NCI-H446 (cell line): ENCODE measurements around the gene SCD.
"Not testable (repeated sequence)": the region's sequence is repeated elsewhere in the genome, so short reads cannot be mapped to it uniquely, and the experiment has no call there.

Source experiments
- DNase-seq, 2 experiments: peaks; one replicate each; lab custom pipeline; 2025; lab: John Stamatoyannopoulos, UW

The SCD gene

DNA sequence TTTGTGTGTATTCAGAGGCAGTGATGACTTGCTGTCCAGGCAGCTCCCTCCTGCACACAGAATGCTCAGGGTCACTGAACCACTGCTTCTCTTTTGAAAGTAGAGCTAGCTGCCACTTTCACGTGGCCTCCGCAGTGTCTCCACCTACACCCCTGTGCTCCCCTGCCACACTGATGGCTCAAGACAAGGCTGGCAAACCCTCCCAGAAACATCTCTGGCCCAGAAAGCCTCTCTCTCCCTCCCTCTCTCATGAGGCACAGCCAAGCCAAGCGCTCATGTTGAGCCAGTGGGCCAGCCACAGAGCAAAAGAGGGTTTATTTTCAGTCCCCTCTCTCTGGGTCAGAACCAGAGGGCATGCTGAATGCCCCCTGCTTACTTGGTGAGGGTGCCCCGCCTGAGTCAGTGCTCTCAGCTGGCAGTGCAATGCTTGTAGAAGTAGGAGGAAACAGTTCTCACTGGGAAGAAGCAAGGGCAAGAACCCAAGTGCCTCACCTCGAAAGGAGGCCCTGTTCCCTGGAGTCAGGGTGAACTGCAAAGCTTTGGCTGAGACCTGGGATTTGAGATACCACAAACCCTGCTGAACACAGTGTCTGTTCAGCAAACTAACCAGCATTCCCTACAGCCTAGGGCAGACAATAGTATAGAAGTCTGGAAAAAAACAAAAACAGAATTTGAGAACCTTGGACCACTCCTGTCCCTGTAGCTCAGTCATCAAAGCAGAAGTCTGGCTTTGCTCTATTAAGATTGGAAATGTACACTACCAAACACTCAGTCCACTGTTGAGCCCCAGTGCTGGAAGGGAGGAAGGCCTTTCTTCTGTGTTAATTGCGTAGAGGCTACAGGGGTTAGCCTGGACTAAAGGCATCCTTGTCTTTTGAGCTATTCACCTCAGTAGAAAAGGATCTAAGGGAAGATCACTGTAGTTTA, 15.8 kb downstream of the SCD start:
- DNase-seq: no peak

DNA sequence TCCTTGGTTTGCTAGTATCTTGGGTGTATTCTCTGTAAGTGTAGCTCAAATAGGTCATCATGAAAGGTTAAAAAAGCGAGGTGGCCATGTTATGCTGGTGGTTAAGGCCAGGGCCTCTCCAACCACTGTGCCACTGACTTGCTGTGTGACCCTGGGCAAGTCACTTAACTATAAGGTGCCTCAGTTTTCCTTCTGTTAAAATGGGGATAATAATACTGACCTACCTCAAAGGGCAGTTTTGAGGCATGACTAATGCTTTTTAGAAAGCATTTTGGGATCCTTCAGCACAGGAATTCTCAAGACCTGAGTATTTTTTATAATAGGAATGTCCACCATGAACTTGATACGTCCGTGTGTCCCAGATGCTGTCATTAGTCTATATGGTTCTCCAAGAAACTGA, 17.1 kb downstream of the SCD start:
- DNase-seq: no peak

DNA sequence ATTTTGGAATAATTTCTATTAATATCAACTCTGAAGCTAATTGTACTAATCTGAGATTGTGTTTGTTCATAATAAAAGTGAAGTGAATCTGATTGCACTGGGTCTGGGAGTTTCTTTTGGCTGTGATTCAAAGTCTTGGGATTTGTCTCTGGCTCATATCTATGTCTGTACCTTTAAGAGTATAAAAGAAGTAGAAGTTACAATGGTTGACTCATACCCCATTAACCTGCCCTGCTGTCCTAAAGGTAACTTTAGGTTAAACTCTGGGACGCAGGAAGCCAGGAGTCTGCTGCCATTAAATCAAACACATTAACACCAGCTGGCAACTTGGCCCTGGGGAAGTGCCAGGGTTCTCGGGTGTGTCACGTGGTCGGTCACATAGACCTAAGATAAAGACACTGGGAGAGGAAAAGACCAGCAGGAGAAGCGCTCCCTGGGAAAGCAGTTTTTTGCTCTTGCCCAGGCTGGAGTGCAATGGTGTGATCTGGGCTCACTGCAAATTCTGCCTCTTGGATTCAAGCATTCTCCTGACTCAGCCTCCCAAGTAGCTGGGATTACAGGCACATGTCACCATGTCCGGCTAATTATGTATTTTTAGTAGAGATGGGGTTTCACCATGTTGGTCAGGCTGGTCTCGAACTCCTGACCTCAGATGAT, 17.8 kb downstream of the SCD start:
- DNase-seq: peak; percentile 15 to 55

DNA sequence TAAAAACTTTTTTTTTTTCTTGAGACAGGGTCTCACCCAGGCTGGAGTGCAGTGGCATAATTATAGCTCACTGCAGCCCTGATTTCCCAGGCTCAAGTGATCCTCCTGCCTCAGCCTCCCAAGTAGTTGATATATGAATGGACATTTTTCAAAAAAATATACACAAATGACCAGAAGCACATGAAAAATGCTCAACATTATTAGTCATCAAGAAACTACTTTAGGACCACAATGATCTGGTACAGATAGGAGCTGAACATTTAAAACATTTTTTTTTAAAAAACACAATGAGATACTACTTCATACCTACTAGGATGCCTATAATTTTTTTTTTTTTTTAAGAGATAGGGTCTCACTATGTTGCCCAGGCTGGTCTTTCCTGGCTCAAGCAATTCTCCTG, 21.7 kb downstream of the SCD start:
- no peak for DNase-seq

DNA sequence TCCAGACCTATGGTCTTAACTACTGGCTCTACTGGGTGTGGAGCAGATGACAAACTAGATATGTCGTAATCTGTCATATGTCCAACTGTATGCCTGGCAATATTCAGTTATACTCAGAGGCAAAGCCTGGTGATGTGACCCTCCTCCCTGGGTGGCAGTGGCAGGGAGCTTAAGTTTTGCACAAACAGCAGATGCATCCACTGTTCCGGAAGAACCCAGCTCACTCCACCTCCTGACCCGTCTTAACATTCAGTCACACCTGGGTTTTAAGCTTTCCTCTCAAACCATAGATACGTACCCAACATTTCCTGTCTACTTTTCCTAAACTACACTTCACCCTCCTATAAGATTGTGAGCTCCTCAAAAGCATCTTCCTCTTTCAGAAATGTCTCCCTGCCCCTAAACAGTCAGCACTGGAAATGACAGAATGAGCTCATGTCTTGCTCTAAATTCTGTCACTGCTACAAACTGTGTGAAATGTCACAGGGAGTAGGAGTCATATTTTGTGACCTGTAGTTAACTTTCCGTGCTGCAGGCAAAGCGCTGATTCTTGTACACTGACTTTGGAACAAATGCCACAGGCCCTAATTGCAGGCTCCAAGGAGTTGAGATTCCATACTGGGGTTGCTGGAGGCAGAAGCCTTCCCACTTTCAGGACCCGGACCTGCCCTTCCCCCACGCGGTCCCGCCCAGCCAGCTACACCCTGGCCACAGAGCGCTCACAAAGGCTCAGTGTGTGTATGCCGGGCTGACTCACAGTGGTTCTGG, 23.9 kb downstream of the SCD start:
- peak in 1 of 2 experiments; percentile 36 for DNase-seq

DNA sequence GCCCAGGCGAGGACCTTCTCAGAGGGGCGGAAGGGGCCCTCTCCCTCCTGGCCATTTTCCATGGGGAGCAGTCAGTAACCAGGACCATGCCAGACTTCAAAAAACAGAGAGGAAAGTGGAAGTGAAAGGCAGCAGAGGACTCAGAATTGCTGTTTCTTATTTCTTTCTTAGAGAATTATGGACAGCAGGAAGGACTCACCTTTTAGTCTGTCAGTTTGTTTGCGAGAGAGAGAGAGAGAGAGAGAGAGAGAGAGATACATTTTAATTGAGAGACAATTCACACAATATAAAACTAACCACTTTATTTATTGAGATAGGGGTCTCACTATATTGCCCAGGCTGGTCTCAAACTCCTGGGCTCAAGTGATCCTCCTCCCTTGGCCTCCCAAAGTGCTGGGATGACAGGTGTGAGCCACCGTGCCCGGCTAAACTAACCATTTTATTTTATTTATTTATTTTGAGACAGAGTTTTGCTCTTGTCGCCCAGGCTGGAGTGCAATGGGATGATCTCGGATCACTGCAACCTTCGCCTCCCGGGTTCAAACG, 24.5 kb downstream of the SCD start:
- no peak for DNase-seq

DNA sequence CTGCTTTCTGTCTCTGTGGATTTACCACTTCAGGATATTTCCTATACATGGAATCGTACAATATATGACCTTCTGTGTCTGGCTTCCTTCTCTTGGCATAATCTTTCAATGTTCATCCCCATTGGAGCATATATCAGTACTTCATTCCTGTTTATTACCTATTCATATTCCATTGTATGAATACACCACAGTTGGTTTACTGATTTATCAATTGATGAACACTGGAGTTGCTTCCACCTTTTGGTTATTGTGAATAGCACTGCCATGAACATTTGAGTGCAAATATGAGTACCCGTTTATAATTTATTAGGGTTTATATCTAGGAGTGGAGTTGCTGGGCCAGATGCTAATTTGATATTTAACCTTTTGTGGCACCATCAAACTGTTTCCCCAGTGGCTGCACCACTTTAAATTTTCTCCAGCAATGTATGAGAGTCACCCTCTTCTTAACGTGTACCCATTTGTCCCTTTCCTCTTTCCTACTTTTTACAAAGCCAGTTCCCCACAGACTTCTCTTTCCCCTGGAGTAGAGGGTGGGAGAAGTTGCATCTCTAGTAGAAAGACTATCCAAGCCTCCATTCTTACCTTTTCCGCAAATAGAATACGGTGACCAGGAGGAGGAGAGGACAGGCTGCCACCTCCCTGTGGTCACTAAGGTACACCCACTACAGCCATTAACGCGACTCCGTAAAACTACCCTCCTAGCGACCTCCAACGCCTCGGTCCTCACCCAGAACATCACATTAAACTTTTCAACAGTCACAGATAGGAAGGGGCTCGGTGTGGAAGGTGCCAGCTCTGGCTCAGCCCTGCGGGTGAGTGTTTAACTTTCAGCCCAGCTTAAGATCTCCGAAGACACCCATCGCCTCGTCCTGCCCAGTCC, 25.6 kb downstream of the SCD start:
- no peak for DNase-seq

DNA sequence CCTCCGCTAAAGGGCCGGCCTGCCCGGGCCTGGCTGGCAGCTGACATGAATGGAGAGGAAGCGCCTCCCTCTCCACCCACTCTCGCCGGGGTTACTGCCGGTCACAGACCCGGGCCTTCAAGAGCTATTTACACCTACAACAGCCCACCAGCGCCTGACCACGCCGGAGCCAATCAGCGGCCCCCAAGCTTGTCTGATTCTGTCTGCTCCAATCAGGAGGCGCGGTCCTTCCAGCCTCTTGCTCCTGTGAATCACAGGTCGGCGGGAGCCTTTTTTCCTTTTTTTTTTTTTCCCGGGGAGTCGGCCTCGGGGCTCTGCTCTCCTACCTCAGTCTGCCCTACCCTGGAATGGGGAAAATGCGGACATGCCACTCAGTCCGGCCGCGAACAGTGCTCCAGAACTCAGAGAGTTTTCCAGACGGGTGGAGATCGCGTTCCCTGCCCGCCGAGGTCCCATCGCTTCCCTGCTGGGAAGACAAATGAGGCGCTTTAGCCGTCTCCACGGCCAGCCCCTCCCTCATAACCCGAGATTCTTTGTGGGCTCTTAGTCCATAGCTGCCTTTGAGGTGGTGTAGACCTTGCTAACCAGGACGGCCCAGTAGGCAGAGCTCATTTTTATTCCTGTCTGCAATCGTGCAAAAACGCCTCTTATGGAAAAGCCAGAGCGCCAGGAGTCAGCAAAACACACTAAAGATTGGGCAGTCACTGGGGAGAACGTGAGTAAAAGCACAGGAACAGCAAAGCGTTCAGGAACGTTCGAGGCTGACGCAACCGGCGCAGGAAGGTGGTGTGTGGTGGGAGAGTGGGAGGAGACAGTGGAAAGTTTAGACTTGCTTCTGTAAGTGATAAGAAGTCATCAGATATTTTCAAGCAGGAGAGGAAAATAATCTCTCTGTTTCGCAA, 26.5 kb downstream of the SCD start:
- DNase-seq: peak; percentile 69 to 88

DNA sequence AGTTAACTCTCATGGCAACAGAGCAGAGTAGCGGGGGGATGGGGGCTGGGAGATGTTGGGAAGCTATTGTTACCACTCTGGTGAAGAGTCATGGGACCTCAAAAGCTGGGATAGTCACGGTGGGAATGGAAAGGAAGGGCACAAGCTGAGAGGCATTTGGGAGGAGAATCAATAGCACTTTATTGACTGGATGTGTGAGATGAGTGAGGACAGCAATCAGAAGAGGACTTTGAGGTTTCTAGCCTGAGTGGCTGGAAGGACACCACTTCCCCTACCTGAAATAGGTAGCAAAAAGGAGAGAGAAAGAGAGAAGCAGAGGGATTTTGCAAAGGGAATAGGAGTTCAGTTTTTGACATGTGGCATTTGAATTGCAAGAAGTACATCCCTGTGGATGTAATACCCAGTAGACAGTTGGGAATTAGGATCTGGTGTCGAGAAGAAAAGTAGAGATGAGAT, 27.2 kb downstream of the SCD start:
- no peak for DNase-seq

DNA sequence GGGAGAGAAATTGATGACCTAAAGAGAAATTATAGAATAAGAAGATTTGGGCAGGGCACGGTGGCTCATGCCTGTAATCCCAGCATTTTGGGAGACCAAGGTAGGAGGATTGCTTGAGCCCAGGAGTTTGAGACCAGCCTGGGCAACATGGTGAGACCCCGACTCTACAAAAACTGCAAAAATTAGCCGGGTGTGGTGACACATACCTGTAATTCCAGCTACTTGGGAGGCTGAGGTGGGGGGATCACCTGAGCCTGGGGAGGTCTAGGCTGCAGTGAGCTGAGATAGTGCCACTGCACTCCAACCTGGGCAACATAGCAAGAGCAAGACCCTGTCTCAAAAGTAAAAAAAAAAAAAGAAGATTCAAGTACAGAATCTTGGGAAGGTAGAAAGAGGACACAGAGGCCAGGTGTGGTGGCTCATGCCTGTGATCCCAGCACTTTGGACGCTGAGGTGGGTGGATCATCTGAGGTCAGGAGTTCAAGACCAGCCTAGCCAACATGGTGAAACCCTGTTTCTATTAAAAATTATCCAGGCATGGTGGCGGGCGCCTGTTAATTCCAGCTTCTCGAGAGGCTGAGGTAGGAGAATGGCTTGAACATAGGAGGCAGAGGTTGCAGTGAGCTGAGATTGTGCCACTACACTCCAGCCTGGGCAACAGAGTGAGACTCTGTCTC, 27.8 kb downstream of the SCD start:
- DNase-seq: not testable (repeated sequence)

DNA sequence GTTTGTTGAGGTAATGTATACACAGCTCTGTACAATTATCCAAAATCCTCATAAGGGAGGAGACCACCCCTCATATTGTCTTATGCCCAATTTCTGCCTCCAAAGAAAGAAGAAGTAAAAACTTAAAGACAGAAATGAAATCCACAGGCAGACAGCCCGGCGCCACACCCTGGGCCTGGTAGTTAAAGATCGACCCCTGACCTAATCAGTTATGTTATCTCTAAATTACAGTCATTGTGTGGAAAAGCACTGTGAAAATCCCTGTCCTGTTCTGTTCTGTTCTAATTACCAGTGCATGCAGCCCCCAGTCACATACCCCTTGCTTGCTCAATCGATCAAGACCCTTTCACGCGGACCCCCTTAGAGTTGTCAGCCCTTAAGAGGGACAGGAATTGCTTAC, 29.6 kb downstream of the SCD start:
- DNase-seq: not testable (repeated sequence)

DNA sequence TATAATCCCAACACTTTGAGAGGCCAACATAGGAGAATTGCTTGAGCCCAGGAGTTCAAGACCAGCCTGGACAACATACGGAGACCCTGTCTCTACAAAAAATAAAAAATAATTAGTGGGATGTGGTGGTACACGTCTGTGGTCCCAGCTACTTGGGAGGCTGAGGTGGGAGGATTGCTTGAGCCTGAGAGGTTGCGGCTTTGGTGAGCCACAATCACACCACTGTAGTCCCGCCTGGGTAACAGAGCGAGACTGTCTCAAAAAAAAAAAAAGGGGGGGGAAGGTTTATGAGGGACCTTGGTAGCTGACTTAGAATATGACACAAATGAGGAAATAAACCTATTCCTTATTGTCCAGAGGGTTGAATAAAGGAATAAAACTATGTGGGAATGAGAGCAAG, 30.8 kb downstream of the SCD start:
- DNase-seq: no peak

DNA sequence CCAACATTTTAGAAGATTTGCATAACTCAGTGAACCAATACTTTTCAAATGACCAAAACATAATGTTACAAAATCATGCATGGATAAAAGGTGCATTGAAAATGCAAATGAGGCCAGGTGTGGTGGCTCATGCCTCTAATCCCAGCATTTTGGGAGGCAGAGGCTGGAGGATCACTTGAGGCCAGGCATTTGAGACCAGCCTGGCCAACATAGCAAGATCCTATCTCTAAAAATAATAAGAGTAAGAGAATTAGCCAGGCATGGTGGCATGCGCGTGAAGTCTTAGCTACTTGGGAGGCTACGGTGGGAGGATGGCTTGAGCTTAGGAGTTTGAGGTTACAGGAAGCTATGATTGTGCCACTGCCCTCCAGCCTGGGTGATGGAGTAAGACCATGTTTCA, 33.4 kb downstream of the SCD start:
- no peak for DNase-seq

DNA sequence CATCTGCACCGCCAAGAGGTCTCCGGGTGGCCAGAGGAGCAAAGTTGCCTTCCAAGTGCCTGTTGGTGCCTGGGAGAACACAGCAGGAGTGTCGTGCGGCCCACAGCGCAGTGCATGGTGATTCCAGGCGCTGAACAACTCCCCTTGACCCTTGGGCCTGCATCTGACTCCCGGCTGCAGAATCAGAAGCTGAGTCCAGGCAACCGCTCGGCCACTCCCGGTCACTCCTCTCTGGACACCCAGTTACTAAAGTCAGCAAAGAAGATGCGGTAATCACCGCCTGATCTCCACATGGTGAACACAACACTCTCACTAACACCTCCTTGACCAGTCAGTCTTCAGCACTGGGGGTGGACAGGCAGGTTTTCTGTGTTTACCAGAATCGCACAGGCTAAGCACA, 35.5 kb downstream of the SCD start:
- DNase-seq: no peak

DNA sequence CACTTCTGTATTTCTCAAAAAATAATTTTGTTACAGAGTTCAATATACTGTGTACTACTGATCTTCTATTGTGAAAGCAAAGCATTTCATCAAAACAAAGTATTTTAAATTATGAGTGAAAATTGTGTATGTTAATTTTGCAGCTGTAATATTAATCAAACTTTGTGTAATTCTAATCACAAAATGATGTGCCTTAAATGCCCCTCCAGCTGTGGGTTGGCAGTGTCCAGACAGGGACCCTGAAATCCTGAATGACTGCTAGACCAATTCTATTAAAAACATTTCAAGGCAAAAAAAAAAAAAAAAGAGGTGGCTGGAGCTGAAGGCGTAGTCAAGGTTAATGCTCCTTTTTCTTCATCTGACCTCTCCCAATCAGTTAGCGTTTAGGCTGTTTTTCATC, 36.2 kb downstream of the SCD start:
- no peak for DNase-seq

DNA sequence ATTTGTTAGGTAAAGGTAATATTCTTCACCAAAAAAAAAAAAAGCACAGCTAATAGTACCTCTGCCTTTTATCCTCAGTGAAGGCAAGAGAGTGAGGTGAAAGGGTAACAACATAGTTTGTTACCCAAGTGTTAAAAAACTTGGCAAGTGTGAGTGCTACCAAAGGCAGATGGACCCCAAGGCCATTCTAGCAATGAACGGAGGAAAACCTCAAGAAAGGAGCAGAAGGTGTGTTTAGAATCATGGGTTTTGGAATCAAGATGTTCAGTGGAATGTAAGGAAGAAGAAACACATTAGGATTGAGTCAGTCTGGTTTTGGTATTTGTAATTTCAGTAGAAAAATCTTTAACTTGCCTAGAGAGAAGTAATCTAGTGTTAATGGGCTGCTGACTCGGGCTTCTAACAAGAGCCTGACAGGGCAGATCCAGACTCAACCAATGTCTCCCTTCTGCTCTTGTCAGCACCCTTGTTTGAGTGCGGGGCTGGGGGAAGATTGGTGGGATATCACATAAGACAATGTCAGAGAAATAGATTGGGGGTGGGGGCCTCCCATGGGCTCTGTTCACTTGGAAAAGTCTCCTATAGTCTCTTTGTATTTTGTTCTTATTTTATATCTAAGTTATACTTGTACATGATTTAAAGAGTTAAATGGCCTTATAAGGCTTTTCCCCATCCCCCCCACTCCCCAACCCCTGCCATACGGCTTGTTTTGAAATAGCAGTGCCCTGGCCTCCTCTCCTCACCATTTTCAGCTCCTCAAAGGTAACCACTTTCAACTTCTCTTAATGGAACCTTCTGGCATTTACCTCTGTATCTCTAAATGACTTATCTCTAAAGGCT, 44.4 kb downstream of the SCD start:
- DNase-seq: no peak

DNA sequence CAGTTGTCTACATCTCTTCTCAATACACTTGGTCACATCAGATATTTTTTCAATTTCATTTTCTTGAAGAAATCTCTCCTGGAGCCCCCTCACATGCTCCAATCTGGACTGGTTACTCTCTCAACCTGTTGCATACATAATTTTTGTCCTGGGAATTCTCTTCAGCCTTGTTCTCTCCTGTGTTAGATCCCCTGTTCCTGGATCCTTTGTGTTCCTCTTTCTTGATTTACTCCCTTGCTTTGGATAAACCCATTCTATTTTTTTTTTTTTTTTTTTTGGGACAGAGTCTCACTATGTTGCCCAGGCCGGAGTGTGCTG, 45.6 kb downstream of the SCD start:
- DNase-seq: no peak

DNA sequence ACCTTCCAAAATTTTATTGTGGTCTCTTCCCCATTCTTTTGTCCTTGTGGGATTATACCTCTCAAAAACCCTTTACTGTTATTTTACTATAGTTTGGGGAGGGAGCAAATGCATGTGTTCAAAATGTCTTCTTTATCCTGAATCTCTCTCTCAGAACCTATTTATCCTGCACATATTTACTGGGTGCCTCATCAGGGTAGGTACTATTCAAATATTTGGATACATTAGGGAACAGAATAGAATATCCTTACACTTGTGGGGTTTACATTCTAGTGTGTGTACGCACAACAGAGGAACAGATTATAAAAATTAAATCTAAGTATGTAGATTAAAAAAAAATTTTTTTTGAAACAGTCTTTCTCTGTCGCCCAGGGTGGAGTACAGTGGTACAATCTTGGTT, 48.6 kb downstream of the SCD start:
- no peak for DNase-seq

DNA sequence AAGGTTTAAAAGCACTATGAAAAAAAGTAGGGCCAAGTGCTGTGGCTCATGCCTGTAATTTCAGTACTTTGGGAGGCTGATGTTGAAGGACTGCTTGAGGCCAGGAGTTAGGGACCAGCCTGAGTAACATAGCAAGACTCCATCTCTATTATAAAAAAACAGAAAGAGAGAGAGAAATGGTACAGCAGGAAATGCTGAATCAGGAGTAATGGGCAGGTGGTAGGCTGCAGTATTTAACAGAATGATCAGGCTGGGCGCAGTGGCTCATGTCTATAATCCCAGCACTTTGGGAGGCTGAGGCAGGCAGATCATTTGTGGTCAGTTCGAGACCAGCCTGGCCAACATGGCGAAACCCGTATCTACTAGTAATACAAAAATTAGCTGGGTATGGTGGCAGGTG, 49.6 kb downstream of the SCD start:
- no peak for DNase-seq
